Umbilical cord (tissue), 2 donors: ENCODE measurements around the gene MED22. TPM values are rescaled to one million over a fixed set of nuclear protein-coding genes. Genes with fewer than 3 reads are reported as not detected.
A peak's percentile ranks its signal among the peaks of the same experiment; 100 is the strongest.
"Not testable (repeated sequence)": the region's sequence is repeated elsewhere in the genome, so short reads cannot be mapped to it uniquely, and the experiment has no call there.

Experiments
- DNase-seq: peaks from one replicate; pipeline ENCODE4 v3.0.0-alpha.2; 2015; ENCODE audit warnings: low spot score
- total RNA-seq: library from RNA; depleted of rRNA; stranded (reverse); fragments of >200 nt; gene quantifications from one replicate; pipeline ENCODE4 v1.2.3, GENCODE V29; 2014; ENCODE audit warnings: low replicate concordance; ENCODE audit not compliant: insufficient read depth

Gene MED22
- total RNA-seq, 1 donor from 2014 or later = 27.7 TPM

DNA sequence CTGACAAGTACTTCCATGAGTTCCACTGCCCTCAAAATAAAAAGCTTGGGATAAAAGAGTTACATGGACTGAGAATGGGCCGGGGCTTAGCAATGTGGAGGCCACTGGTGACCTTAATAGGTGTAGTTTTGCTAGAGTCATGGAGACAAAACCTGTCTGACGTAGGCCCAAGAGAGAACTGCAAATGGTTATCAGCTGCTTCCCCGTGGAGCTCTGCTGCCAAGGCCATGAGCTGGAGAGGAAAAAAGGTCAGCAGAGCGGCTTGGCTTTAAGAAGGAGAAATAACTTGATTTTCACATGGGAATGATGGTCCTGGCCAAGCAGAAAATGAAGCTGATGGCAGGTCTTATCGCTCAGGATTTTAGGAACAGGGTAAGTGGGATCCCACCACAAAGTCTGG, 8.3 kb downstream of the MED22 start:
- DNase-seq = no peak

DNA sequence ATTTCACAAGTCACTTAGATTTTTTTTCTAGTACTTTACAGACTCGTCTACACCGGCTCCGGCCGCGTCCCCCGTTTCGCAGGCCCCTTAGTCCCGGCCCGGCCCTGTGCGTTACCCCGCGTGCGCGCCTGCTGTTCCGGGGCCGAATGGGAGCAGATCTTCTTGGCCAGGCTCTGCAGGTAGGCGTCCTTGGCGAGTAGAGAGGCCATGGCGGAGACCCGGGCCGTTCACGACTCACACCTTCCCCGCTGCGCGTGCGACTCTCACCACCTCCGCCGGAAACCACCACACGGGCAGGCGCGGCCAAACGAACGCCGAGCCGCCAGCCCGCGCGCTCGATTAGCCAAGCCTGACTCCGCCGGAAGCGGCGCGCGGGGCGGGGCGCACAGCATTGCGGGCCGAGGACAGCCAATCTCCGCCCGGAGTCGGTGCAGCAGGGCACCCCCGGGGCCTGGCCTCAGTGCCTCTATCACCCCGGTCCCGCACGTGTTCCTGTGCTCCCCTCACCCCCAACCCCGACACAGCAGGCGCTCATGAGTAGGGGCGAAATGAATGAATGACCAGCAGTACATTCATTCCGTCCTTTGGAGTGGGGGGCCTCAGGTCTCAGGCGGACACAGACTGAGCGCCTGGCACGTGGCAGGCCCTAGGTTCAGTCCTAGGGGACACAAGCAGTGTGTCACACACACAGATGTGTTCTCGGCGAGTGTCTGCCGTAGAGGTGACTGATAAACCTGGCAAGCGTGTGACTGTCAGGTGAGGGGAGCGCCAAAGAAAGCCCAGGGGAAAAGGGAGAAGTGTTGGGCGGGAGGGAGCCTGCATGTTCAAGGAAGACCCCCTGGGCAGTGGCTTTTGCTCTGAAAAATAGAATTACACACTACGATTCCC, 11.8 kb downstream of the MED22 start, which contains the start of gene SURF6:
Gene SURF6, minus strand, starts transcription at position 265 of the 888 bp plus-strand sequence. Its CDS starts 56 bp downstream, at position 209.
- peak; percentile 92 for DNase-seq

DNA sequence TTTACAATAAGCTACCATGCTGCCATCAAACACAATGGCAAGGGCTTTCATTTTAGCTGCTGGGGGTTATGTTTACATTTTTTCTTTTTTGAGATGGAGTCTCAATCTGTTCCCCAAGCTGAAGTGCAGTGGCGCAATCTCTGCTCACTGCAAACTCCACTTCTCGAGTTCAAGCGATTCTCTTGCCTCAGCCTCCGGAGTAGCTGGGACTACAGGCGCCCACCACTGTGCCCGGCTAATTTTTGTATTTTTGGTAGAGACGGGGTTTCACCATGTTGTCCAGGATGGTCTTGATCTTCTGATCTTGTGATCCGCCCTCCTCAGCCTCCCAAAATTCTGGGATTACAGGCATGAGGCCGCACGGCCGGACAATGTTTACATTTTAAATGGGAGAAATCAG, 13.0 kb downstream of the MED22 start:
- not testable (repeated sequence) for DNase-seq

DNA sequence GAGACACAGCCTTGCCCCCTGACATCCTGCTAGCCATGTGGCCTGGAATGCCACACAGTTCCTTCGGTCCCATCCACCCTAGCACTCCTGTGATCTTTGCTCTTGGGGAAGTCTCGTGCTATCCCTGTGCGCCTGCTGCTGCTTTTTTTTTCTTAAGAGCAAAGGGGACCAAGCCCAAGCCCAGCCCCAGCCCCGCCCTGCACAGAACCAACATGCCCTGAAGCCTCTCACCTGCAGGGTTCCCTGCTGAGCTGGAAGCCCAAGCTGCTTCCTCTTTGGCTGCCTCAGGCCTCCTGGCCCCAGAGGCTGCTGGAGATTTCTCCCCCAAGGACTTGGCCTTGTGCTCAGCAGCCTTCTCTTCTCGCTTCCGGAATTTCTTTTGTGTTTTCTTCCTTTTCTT, 13.8 kb downstream of the MED22 start:
- no peak for DNase-seq

DNA sequence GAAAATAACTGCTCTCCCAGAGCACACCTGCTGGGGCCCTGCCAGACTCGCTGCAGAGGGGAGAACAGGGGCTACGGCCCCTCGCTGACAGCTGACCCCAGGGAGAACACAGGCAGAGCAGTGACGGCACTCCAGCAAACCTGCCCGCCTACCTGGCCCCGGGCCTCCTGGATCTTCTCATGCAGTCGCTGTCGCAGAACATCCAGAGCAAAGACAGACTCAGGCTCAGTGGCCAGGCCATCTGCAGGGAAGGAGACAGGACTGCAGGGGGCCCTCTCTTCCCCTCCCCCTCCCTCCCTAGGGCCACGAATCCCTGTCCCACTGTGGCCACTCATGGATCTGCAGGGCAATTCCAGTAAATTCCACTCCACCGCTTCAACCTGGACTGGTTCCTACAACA, 14.4 kb downstream of the MED22 start:
- no peak for DNase-seq

DNA sequence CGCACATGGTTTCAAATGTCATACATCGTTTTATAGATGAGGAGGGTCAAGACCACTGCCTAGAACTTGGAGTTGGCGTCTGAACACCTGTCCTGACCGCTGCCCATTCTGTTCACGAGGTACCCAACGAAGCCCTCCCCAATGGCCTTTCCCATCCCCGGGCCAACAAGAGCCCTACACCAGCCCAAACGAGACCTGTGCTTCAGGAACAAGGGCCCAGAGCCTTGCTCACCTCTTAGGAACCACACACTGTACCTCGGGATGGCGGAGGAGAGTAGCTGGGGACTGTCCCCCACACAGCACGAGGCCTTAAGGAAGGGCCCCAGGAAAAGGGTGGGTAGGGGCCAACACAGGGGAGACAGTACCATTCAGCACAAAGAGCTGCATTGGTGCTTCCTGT, 14.9 kb downstream of the MED22 start:
- DNase-seq = no peak

DNA sequence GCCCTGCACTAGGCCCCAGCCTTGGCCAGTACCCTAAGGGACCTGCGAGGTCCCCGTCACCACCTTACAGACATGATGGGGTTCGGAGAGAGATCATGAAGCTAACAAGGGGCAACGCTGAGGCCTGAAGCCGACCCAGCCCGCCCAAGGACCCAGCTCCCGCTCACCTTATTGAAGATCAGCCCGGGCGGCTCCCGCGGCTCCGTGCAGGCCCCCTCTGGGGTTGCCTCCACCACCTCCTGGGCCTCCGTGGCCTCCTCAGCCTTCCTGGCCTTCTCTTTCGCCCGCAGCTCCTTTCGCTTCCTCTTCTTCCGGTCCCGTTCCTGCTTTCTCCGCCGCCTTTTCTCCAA, 15.6 kb downstream of the MED22 start:
- DNase-seq = no peak

DNA sequence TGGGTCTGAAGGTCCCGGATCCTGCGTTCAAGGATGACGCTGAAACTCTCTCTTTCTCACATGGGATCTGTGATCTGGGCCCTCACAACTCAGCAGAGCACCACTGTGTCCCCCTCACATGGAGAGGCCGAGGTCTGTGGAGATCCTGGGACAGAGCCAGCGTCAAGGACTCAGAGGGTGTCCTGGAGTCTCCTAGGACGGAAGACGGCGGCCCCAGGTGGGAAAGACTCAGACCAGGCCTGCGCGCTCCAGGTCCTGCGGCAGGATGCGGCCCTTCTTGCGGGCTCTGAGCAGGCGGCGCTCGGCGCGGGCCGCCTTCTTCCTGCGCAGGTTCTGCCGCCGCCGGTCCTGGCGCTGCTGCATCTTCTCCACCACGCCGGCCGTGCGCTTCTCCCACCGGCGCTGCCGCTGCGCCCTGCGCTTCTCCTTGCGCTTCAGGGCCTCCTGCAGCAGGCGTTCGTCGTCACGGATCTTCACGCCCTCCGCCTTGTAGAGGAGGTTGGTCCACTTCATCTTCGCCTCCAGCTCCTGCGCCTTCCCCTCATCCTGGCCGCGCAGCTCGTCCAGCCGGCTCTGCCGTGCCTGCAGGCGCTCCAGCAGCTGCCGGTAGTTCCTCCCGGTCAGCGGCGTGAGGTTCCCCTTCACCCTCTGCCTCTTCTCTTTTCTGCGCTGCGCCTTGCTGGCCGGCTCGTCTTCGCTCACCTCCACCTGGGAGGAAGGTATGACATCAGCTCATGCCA, 16.1 kb downstream of the MED22 start:
- no peak for DNase-seq

DNA sequence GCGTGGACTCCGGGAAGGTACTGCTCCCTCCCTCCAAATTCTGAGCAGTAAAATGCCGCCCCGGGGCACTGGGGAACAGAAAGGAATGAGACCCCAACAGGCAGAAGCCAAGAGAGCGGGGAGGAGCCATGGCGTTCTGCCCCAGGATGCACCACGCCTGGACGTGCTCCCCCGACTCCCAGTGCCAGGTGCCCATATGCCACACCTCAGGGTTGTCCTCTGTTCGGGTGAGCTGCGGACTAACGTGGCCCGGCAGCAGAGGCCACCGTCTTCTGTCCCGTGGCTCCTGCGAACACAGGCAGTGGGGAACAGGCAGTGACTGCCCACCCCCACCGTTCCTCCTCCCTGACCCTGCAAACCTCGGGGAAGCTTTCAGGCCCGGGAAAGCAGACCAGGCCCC, 16.7 kb downstream of the MED22 start:
- DNase-seq = no peak

DNA sequence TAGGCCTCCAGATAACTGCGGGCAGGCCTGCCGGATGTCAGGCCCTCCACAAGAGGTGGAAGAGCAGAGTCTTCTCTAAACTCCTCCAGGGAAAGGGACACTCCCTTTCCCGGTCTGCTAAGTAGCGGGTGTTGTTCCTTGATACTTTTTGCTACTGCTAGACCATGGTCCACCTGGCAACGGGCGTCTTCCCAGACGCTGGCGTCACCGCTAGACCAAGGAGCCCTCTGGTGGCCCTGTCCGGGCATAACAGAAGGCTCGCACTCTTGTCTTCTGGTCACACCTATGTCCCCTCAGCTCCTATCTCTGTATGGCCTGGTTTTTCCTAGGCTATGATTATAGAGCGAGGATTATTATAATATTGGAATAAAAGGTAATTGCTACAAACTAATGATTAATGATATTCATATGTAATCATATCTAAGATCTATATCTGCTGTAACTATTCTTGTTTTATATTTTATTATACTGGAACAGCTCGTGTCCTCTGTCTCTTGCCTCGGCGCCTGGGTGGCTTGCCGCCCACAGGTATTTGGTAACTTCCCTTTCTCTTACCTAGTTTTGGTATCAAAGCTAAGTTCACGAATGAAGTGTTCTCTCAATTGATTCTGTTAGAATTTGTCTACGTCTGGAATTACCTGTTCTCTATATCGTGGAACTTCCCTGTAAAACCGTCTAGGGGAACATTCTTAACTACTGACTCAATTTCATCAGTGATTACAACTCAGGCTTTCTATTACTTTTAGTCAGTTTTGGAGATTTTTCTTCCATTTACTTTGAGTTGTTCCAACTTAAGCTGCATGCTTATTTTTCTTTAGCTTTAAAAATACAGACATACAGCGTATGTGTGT, 18.4 kb downstream of the MED22 start:
- not testable (repeated sequence) for DNase-seq

DNA sequence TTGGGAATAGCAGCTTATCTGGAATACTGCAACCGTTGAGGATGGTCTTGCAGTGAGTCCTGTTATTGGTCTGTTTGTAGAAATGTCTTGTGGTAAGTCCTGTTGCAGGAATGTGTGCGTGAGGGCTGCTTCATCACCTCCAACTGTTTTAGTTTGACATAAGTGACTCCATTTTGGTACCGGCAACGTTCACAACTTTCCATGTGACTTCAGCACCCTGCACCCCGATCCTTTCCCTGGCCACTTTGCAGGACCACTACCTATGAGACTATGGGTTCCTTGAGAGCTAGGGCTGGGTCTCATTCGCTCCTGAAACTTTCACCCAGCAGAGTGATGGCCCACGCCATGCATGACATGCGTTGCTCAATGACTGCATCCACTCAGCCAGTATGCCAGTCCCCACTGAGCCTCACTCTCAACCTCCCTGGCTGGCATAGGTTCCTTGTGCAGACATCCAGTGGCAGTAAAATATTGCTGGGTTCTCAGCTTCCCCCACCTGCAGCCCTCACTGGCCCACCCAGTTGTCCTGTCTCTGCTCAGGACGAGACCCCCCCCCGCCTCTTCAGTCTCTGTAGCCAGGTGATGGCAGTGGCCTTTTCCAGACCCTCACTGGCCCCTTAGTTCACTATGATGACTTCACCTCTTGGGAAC, 20.0 kb downstream of the MED22 start:
- DNase-seq = no peak

DNA sequence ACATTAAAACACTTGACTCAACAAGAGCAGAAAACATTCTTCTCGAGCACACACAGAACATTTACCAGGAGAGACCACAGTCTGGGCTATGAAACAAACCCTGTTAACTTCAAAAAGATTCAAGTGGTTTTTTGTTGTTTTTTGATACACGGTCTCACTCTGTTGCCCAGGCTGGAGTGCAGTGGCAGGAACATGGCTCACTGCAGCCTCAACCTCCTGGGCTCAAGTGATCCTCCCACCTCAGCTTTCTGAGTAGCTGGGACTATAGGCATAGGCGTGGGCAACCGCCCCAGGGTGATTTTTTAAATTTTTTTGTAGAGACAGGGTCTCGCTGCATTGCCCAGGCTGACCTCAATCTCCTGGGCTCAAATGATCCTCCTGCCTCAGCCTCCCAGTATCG, 20.9 kb downstream of the MED22 start:
- DNase-seq = not testable (repeated sequence)

DNA sequence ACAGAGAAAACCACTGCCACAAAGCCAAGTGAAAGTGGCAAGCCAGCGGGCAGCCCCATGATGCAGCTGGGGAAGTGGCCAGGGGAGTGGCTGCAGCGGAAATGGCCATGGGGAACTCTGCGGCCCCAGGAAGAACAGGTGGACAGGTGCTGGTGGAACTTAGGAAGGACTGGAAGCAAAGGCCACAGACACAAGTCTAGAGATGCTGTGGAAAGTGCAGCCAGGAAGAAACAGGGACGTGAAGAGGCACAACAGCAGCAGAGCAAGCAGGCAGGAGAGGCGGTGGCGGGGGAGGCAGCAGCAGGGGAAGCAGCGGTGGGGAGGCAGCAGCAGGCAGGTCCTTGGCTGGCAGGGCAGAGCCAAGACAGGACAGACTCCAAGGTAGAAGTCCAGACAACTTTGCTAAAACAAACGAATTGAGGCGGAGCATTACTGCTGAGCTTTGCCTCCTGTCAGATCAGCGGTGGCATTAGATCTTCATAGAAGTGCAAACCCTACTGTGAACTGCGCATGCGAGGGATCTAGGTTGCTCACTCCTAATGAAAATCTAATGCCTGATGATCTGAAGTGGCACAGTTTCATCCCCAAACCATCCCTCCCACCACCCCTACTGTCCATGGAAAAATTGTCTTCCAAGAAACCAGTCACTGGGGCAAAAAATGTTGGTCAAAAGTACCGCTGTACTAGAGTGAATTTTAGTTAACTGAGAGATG, 23.8 kb downstream of the MED22 start:
- DNase-seq = no peak

DNA sequence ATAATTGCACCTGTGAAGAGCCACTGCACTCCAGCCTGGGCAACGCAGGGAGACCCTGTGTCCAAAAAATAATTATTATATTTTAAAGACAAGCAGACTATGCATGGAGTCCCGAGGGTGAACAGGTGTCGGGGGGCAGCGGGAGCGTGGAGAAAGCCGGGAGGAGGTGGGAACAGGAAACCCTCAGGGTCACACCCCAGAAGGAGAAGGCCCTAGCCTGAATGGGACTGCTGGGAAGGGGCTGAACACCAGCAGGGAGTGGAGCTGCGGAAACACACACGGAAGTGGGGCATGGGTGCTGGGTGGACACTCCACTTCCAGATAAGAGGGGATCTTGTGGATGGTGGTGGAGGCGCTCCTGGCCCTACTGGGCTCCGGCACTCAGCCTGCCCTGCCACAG, 24.7 kb downstream of the MED22 start:
- no peak for DNase-seq

DNA sequence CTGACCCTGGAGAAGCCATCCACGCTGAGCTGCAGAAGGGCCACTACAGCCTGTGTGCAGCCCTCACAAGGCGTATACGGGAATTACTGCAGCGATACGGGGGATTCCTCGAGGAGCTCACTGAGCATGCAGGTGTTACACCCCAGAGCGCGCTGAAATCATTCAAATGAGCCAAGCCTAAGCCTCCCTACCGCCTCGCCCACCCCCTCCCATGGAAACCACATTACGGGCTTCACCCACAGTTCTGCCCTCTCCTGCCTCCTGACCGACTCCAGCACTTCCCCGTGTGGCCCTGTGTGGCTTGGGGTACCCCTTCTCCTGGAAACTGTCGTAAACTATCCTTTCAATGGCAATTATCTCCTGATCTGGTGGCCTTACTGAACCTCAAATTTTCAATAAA, 25.2 kb downstream of the MED22 start:
- no peak for DNase-seq

DNA sequence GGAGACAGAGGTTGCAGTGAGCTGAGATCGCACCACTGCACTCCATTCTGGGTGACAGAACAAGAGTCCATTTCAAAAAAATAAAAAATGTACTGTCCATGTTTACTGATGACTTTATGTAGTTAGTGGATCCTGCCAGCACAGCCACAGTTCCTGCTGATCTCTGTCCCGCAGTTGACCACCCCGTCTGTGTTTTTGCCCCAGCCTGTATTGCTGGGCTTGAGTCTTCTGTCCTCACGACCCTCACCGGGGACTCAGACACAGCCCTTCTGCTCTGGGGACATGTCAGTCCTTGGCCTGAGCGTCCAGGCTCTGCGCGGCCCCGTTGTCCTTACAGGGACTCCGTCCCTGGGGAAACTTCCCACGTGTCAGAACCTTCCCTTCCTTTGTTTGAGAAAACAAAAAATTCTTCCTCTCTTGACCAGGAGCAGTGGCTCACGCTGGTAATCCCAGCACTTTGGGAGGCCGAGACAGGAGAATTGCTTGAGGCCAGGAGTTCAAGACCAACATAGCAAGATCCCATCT, 26.5 kb downstream of the MED22 start:
- DNase-seq = no peak

DNA sequence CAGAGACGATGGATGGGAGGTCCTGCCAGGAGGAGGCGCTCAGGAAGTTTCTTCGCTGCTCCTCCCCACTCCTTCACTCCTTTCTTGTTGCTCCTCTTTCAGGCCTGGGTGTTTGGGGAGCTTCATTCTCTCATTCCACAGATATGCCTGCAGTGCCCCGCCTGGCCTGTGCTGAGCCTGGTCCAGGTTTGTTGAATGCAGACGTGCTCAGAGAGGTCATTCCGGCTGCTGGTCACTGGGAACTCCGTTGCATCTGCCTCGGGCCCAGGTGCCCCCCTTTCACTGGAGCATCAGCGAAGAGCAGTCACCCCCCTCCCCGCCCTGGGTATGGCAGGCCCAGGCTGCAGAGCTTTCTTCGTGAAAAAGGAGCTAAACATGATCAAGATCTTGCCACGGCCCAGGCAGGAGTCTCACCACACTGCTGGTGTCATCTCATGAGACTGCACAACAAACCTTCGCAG, 27.5 kb downstream of the MED22 start:
- DNase-seq = no peak

DNA sequence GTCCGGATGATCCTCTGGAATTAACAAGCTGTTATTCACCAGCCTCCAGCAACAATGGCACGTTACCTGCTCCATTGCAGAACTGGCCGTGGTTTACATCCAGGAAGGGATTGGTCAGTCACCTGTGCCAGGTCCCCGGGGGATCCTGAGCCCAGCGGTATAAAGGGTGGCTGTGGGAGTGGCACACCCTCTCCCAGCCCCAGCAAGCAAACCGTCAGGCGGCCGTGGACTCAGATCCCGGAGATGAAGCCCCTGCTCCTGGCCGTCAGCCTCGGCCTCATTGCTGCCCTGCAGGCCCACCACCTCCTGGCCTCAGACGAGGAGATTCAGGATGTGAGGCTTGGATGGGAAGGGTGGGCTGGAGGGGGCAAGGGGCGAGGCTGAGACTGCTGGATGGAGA, 30.4 kb downstream of the MED22 start:
- not testable (repeated sequence) for DNase-seq

DNA sequence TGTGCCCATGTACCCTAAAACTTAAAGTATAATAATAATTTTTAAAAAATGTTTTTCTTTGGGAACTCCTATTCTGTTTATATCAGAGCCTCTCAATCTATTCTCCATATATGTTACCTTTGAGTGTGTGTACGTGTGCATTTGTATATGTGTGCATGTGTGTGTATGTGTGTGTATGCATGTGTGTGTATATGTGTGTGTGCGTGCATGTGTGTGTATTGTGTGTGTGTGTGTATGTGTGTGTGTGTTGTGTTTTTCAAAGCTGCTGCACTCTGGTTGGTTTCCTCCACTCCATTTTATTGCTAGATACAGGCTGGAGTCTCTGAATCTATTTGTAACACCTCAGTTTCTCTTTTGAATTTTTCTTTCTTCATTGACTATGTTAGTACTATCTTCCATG, 31.9 kb downstream of the MED22 start:
- DNase-seq = no peak

DNA sequence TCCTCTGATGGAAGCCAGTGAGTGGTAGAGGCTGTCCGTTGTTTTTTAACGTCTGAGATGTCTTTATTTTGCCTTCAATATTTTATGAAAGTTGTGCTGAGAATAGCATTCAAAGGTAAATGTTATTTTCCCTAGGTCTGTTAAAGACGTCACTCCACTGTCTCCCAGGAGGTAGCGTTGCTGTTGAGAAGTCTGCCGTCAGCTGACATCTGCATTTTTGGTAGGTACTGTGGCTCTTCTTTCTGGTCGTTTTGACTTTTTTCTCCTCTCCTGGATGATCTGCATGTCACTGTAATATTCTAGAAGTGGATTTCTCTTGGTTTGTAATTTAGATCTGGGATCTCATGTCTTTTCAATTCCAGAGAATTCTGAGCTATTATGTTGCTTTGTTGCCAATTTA, 38.3 kb downstream of the MED22 start:
- DNase-seq = no peak
